Keratinocyte (primary cell): Measurements from ENCODE around the gene EIF2S2. TPM values are rescaled to one million over a fixed set of nuclear protein-coding genes. Genes with fewer than 3 reads are reported as not detected.

Experiments
- DNase-seq: peaks from one replicate; pipeline ENCODE4 v3.0.0-alpha.2; 2011; ENCODE audit warnings: low read depth, missing footprints, low spot score
- FAIRE-seq: peaks from 2 replicates; lab custom pipeline; 2011; peaks lifted over from hg19 to GRCh38; lab: Jason Lieb, UNC
- H2AFZ ChIP-seq: 2 replicates; pipeline ENCODE4 v1.6.0; 2012; ENCODE audit warnings: low read length, control low read depth, inconsistent platforms; ENCODE audit not compliant: control insufficient read depth
- H3K27ac ChIP-seq: 2 replicates; pipeline ENCODE4 v1.5.1; 2011; ENCODE audit warnings: low read length; ENCODE audit not compliant: control insufficient read depth, insufficient read depth
- H3K27me3 ChIP-seq: 3 replicates; pipeline ENCODE4 v1.6.0; 2011; ENCODE audit warnings: low read length; ENCODE audit not compliant: control insufficient read depth, insufficient read depth; ENCODE audit errors: extremely low read depth
- H3K36me3 ChIP-seq, 2 experiments: 2 replicates in 1 of 2; 3 replicates in 1 of 2; pipeline ENCODE4 v1.5.1; 2011; ENCODE audit warnings: low read length in 2 of 2, mild to moderate bottlenecking in 1 of 2; ENCODE audit not compliant: control insufficient read depth in 2 of 2, insufficient read depth in 2 of 2; ENCODE audit errors: extremely low read depth in 1 of 2
- H3K4me1 ChIP-seq: 3 replicates; pipeline ENCODE4 v1.5.1; 2011; ENCODE audit warnings: low read length; ENCODE audit not compliant: control insufficient read depth, insufficient read depth; ENCODE audit errors: extremely low read depth
- H3K4me2 ChIP-seq: 3 replicates; pipeline ENCODE4 v1.6.0; 2011; ENCODE audit warnings: low read depth, low read length; ENCODE audit not compliant: control insufficient read depth, insufficient read depth; ENCODE audit errors: extremely low read depth
- H3K4me3 ChIP-seq, 3 experiments: fragments of 200-600 bp in 1 of 3; sonication (generic) in 1 of 3; 2 replicates in 2 of 3; 3 replicates in 1 of 3; pipeline ENCODE4 v1.5.1; 2011 to 2016; ENCODE audit warnings: low read length in 3 of 3, mild to moderate bottlenecking in 3 of 3, control low read depth in 2 of 3, inconsistent platforms in 1 of 3, low read depth in 1 of 3, mixed read lengths in 1 of 3, mixed run types in 1 of 3, moderate library complexity in 1 of 3; ENCODE audit not compliant: control insufficient read depth in 2 of 3, insufficient read depth in 2 of 3; ENCODE audit errors: extremely low read depth in 1 of 3
- H3K79me2 ChIP-seq: 2 replicates; pipeline ENCODE4 v1.6.0; 2012; ENCODE audit warnings: low read length; ENCODE audit not compliant: control insufficient read depth, insufficient read depth
- H3K9ac ChIP-seq: 3 replicates; pipeline ENCODE4 v1.6.0; 2011; ENCODE audit warnings: low read length; ENCODE audit not compliant: control insufficient read depth, insufficient read depth; ENCODE audit errors: extremely low read depth
- H3K9me1 ChIP-seq: 3 replicates; pipeline ENCODE4 v1.6.0; 2011; ENCODE audit warnings: low read length; ENCODE audit not compliant: control insufficient read depth, insufficient read depth; ENCODE audit errors: extremely low read depth
- H3K9me3 ChIP-seq: 2 replicates; pipeline ENCODE4 v1.5.1; 2012; ENCODE audit warnings: low read depth, low read length; ENCODE audit not compliant: control insufficient read depth
- H4K20me1 ChIP-seq: 3 replicates; pipeline ENCODE4 v1.6.0; 2011; ENCODE audit warnings: low read length; ENCODE audit not compliant: control insufficient read depth, insufficient read depth; ENCODE audit errors: extremely low read depth
- CTCF ChIP-seq, 3 experiments: IDR thresholded peaks in 1 of 3; conservative IDR thresholded peaks in 1 of 3; optimal IDR thresholded peaks in 1 of 3; 2 replicates in 2 of 3; 3 replicates in 1 of 3; pipeline versions ENCODE3 to v1.5.1; 2011; ENCODE audit warnings: low read length in 3 of 3, mild to moderate bottlenecking in 3 of 3, moderate library complexity in 2 of 3, control low read depth in 1 of 3, inconsistent platforms in 1 of 3; ENCODE audit not compliant: insufficient read depth in 2 of 3; ENCODE audit errors: extremely low read depth in 1 of 3
- EZH2 ChIP-seq: IDR thresholded peaks from one replicate; pipeline ENCODE4 v1.6.1; 2012; ENCODE audit warnings: inconsistent platforms, mild to moderate bottlenecking, low read length, moderate library complexity
- dilution Hi-C: fragments of 300-500 bp; cut with MboI; formaldehyde crosslinking; loops from one replicate; pipeline ENCODE4 v1.7.0; 2020; ENCODE audit warnings: low sequenced_read_pairs; ENCODE audit not compliant: extremely low pct_ligation_motif_present
- polyA plus RNA-seq, 5 experiments: library from polyadenylated mRNA; depleted of rRNA in 3 of 5; stranded (reverse) in 3 of 5; stranded (forward) in 1 of 5; unstranded in 1 of 5; fragments of >200 nt; gene quantifications; 1 replicate in 1 of 5; 2 replicates in 3 of 5; 3 replicates in 1 of 5; pipeline versions ENCODE4 v1.2.1 to v1.2.3, GENCODE V29; 2011 to 2012; ENCODE audit warnings: missing spikeins in 2 of 5, low read depth in 1 of 5, low replicate concordance in 1 of 5

Gene EIF2S2
- polyA plus RNA-seq, 1 donor (not counting 4 experiments of a cell fraction or from before 2014, with no cell fraction given): 131 TPM

DNA sequence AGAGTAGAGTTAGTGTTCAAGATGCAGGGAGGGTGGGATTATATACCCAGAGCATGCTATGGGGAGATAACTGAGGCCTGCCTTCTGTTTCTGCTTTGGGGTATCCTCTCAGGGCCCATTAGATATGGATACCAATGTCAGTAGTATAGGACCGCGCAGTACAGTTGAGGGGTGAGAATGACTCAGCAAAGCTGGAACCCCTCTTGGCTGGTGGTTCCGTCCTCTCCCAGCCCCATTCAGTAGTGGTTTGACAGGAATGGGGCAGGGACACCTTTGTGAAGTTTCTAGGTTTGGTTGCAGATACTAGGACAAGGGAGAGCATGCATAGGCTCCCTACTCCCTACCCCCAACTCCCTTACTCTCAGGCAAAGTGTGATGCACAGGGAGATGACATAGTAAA, 47.8 kb downstream of the EIF2S2 start:
- dilution Hi-C loops: loop anchor here (25.0 kb wide), 1 partner anchor 127 kb away; no protein-coding TSS in a partner anchor

DNA sequence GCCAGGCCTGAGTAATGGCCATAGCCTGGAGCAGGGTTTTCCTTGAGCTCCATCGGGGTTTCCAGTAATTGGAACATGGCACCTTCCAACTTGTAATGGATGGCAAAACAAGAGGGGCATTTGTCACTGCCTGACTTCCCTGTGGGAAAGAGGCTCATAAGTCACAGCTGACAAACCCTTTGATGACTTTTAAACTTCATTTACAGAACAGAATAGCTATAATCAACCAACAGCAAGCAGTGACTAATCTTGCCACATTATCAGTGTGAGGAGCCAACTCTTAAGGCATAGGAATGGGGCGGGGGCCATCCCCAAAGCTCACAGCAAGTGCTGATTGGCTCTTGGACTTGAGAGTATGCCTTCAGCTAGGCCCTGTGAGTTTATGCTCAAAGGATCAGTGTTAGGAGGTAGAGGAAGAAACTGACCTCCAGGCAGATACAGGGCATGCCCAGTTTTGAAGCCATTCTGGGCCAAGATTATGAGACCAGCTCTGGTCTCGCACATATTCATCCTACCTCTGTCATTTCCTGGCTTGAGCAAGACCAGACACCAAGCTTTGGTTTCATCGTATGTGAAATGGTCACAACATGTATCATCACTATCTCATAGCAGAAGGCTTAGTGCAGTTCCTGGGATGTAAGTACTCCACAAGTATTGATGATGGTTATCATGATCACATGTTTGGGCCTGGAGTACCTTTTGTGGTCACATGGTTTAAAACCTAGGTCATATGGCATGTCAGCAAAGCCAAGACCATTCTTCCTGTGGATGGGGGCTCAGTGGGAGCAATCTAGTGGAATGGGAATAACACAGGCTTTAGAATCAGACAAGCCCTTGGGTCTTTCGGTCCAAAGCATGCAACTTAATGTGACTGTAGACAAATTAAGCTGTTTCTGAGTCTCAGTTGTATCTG, 49.2 kb downstream of the EIF2S2 start:
- peak overlapping the region; percentile 62 for H3K27ac ChIP-seq
- H3K4me2 ChIP-seq: peak overlapping the region; percentile 52
- peak overlapping the region in 1 of 3 experiments; percentile 3 for H3K4me3 ChIP-seq
- H3K9ac ChIP-seq: no peak overlapping the region
- H3K9me3 ChIP-seq: no peaks in the 10 kb centered on the region
- peaks cover 6% of the 10 kb centered on the region for H4K20me1 ChIP-seq
- peak; percentile 94 for FAIRE-seq
- H3K36me3 ChIP-seq: peaks cover 1 to 6% of the 10 kb centered on the region in 2 experiments
- no peaks in the 10 kb centered on the region for H3K27me3 ChIP-seq
- peaks cover 50% of the 10 kb centered on the region for H3K79me2 ChIP-seq
- TF ChIP-seq CTCF (optimal IDR thresholded peaks at IDR 0.05 in 1 of 3, IDR thresholded peaks at IDR 0.05 in 1 of 3, conservative IDR thresholded peaks at IDR 0.05 in 1 of 3; ENCODE audit: extremely low read depth in 1 of 3, insufficient read depth in 2 of 3, low read length in 3 of 3): no peak
- TF ChIP-seq EZH2: no peak
- DNase-seq: peak; percentile 60
- dilution Hi-C loops: loop anchor here (25.0 kb wide), 1 partner anchor 126 kb away; no protein-coding TSS in a partner anchor
- no peaks in the 10 kb centered on the region for H3K9me1 ChIP-seq
- peaks cover 62% of the 10 kb centered on the region for H3K4me1 ChIP-seq
- no peak overlapping the region for H2AFZ ChIP-seq

More for the DNA sequence above, 47.8 kb downstream of the EIF2S2 start:
- H3K9me3 ChIP-seq: no peaks in the 10 kb centered on the region
- DNase-seq (no peak), FAIRE-seq (peak; percentile 13)
- no peak overlapping the region for H3K4me3 ChIP-seq
- TF ChIP-seq EZH2 (no peak), CTCF (optimal IDR thresholded peaks at IDR 0.05 in 1 of 3, IDR thresholded peaks at IDR 0.05 in 1 of 3, conservative IDR thresholded peaks at IDR 0.05 in 1 of 3; ENCODE audit: extremely low read depth in 1 of 3, insufficient read depth in 2 of 3, low read length in 3 of 3) (no peak)
- no peak overlapping the region for H3K9ac ChIP-seq
- peaks cover 76% of the 10 kb centered on the region for H3K4me1 ChIP-seq
- peaks cover under 1% of the 10 kb centered on the region for H4K20me1 ChIP-seq
- H3K4me2 ChIP-seq: no peak overlapping the region
- peaks cover under 1 to 1% of the 10 kb centered on the region in 2 experiments for H3K36me3 ChIP-seq
- H3K9me1 ChIP-seq: no peaks in the 10 kb centered on the region
- no peaks in the 10 kb centered on the region for H3K27me3 ChIP-seq
- peaks cover 47% of the 10 kb centered on the region for H3K79me2 ChIP-seq
- no peak overlapping the region for H2AFZ ChIP-seq
- no peak overlapping the region for H3K27ac ChIP-seq
